ENCODE measurements around the gene NCOA1. TPM values are rescaled to one million over a fixed set of nuclear protein-coding genes. Genes with fewer than 3 reads are reported as not detected.
A peak's percentile ranks its signal among the peaks of the same experiment; 100 is the strongest.

Gene NCOA1
- total RNA-seq, 1 experiment from 2014 or later = 15.4 TPM

GRCh38 chr2:24806661-24807036 is 315.6 kb downstream of the NCOA1 start:
- ChIA-PET POLR2A (no interaction called here), CTCF (interaction anchor here (0.6 kb wide), 1 partner anchor 765 kb away, joined by 3 read pairs; no protein-coding TSS in a partner anchor)
- Mint-ChIP-seq H3K36me3 (ENCODE audit: insufficient read depth, unreplicated experiment) (no peaks in the 10 kb centered on the region), H3K27me3 (ENCODE audit: insufficient read depth, unreplicated experiment) (no peaks in the 10 kb centered on the region), H3K4me3 (ENCODE audit: unreplicated experiment) (no peak overlapping the region), H3K4me1 (ENCODE audit: insufficient read depth, unreplicated experiment) (peaks cover 24% of the 10 kb centered on the region), H3K9me3 (ENCODE audit: unreplicated experiment) (no peaks in the 10 kb centered on the region), H3K27ac (ENCODE audit: low read depth, unreplicated experiment) (peak overlapping the region; percentile 68)
- TF ChIP-seq CTCF (IDR thresholded peaks at IDR 0.05; ENCODE audit: unreplicated experiment) = no peak
- intact Hi-C loops (cut with micrococcal nuclease) = no loop called here
- DNase-seq (ENCODE audit: unreplicated experiment) = no peak
- no TSS peak for BruUV-seq (replicated peaks)

DNA sequence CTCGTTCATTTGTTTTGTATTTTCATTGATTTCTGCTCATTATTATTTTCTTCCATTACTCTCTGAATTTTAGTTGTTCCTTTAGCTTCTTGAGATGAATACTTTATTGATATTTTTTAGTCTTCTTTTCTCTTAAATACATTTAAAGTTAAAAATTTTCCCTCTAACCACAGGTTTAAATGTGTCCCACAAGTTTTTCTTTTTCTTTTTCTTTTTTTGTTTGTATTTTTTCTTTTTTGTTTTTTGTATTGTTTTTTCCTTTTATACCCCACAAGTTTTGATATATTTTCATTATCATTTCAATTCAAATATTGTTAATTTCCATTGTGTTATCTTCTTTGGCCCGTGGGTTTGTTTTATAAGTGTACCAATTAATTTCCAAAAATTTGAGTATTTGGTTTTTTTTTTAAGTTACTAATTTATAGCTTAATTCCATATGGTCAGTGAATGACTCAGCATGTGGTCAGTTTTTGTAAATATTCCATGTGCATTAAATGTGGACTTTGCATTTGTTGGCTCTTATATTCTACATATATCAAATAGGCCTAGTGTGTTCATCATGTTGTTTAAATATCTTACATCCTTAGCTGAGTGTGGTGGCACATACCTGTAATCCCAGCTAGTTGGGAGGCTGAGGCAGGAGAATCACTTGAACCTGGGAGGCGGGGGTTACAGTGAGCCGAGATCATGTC is 318.4 kb downstream of the NCOA1 start:
- H3K27ac Mint-ChIP-seq (ENCODE audit: low read depth, unreplicated experiment) = peak overlapping the region; percentile 72
- TF ChIP-seq CTCF (IDR thresholded peaks at IDR 0.05; ENCODE audit: unreplicated experiment) = no peak
- H3K4me3 Mint-ChIP-seq (ENCODE audit: unreplicated experiment) = peak overlapping the region; percentile 34
- H3K4me1 Mint-ChIP-seq (ENCODE audit: insufficient read depth, unreplicated experiment) = peaks cover 20% of the 10 kb centered on the region
- intact Hi-C loops (cut with micrococcal nuclease) = no loop called here
- CTCF ChIA-PET = interaction anchor here (0.6 kb wide), 2 partner anchors 325 to 391 kb away, joined by 3 to 5 read pairs; no protein-coding TSS in a partner anchor
- no peaks in the 10 kb centered on the region for H3K9me3 Mint-ChIP-seq (ENCODE audit: unreplicated experiment)
- no peak for DNase-seq (ENCODE audit: unreplicated experiment)
- BruUV-seq (replicated peaks) = no TSS peak
- peaks cover 12% of the 10 kb centered on the region for H3K36me3 Mint-ChIP-seq (ENCODE audit: insufficient read depth, unreplicated experiment)
- POLR2A ChIA-PET = interaction anchor here (0.6 to 1.2 kb wide), 7 partner anchors 10 to 1175 kb away, joined by 3 to 6 read pairs (median 3); partner anchors contain the start of genes CENPO and PTRHD1
- H3K27me3 Mint-ChIP-seq (ENCODE audit: insufficient read depth, unreplicated experiment) = no peaks in the 10 kb centered on the region

GRCh38 chr2:24813691-24814137 is 322.7 kb downstream of the NCOA1 start:
- Mint-ChIP-seq H3K4me1 (ENCODE audit: insufficient read depth, unreplicated experiment) (peaks cover 10% of the 10 kb centered on the region), H3K27me3 (ENCODE audit: insufficient read depth, unreplicated experiment) (no peaks in the 10 kb centered on the region), H3K4me3 (ENCODE audit: unreplicated experiment) (no peak overlapping the region), H3K9me3 (ENCODE audit: unreplicated experiment) (no peaks in the 10 kb centered on the region), H3K36me3 (ENCODE audit: insufficient read depth, unreplicated experiment) (peaks cover 34% of the 10 kb centered on the region), H3K27ac (ENCODE audit: low read depth, unreplicated experiment) (no peak overlapping the region)
- POLR2A ChIA-PET = no interaction called here
- DNase-seq (ENCODE audit: unreplicated experiment) = no peak
- TF ChIP-seq CTCF (IDR thresholded peaks at IDR 0.05; ENCODE audit: unreplicated experiment) = no peak
- intact Hi-C loops (cut with micrococcal nuclease) = no loop called here
- CTCF ChIA-PET = interaction anchor here (0.9 to 1.2 kb wide), 3 partner anchors 14 to 404 kb away, joined by 3 read pairs; no protein-coding TSS in a partner anchor
- no TSS peak for BruUV-seq (replicated peaks)

- no peak for TF ChIP-seq CTCF (IDR thresholded peaks at IDR 0.05; ENCODE audit: unreplicated experiment)
- no peaks in the 10 kb centered on the region for H3K9me3 Mint-ChIP-seq (ENCODE audit: unreplicated experiment)
- no peak overlapping the region for H3K27ac Mint-ChIP-seq (ENCODE audit: low read depth, unreplicated experiment)
- CTCF ChIA-PET = interaction anchor here (1.0 to 2.0 kb wide), 3 partner anchors 13 to 405 kb away, joined by 3 to 5 read pairs (median 3); partner anchors contain the start of genes CENPO and PTRHD1
- intact Hi-C loops (cut with micrococcal nuclease) = no loop called here
- no peak overlapping the region for H3K4me3 Mint-ChIP-seq (ENCODE audit: unreplicated experiment)
- H3K4me1 Mint-ChIP-seq (ENCODE audit: insufficient read depth, unreplicated experiment) = peaks cover 2% of the 10 kb centered on the region
- peaks cover 34% of the 10 kb centered on the region for H3K36me3 Mint-ChIP-seq (ENCODE audit: insufficient read depth, unreplicated experiment)
- POLR2A ChIA-PET = no interaction called here
- no peak for DNase-seq (ENCODE audit: unreplicated experiment)
- no TSS peak for BruUV-seq (replicated peaks)
- H3K27me3 Mint-ChIP-seq (ENCODE audit: insufficient read depth, unreplicated experiment) = no peaks in the 10 kb centered on the region
These were observed 323.5 kb downstream of the NCOA1 start for GRCh38 chr2:24814516-24814915.

All from MCF 10A (cell line).